Spleen (tissue), 11 donors: ENCODE measurements around the gene HMCN2. TPM values are rescaled to one million over a fixed set of nuclear protein-coding genes. Genes with fewer than 3 reads are reported as not detected.

Experiments used
- DNase-seq: peaks from one replicate; pipeline ENCODE4 v3.0.0-alpha.2; 2020
- H3K27ac ChIP-seq, 8 donors: fragments of 200-600 bp; sonication (generic) in 7 of 8; 1 replicate in 4 of 8; 2 replicates in 4 of 8; pipeline versions ENCODE4 v1.5.0 to v1.8.0; 2016 to 2021; ENCODE audit warnings: inconsistent platforms in 4 of 8, mild to moderate bottlenecking in 4 of 8, moderate library complexity in 1 of 8
- H3K27me3 ChIP-seq, 7 donors: fragments of 200-600 bp; sonication (generic) in 6 of 7; replicated peaks in 1 of 7; 1 replicate in 4 of 7; 2 replicates in 3 of 7; pipeline versions ENCODE4 v1.5.0 to v1.8.0; 2016 to 2021; ENCODE audit warnings: inconsistent platforms in 3 of 7, mild to moderate bottlenecking in 1 of 7
- H3K36me3 ChIP-seq, 6 donors: fragments of 200-600 bp; sonication (generic) in 5 of 6; 1 replicate in 4 of 6; 2 replicates in 2 of 6; pipeline versions ENCODE4 v1.5.0 to v1.8.0; 2016 to 2021; ENCODE audit warnings: inconsistent platforms in 2 of 6
- H3K4me1 ChIP-seq, 6 donors: fragments of 200-600 bp; sonication (generic) in 5 of 6; 1 replicate in 3 of 6; 2 replicates in 3 of 6; pipeline versions ENCODE4 v1.5.0 to v1.8.0; 2016 to 2021; ENCODE audit warnings: inconsistent platforms in 3 of 6
- H3K4me3 ChIP-seq, 8 donors: fragments of 200-600 bp; sonication (generic) in 7 of 8; 1 replicate in 4 of 8; 2 replicates in 4 of 8; pipeline versions ENCODE4 v1.5.0 to v1.8.0; 2016 to 2021; ENCODE audit warnings: inconsistent platforms in 4 of 8, mild to moderate bottlenecking in 4 of 8, moderate library complexity in 2 of 8
- H3K9me3 ChIP-seq, 8 donors: fragments of 200-600 bp; sonication (generic) in 7 of 8; 1 replicate in 4 of 8; 2 replicates in 4 of 8; pipeline versions ENCODE4 v1.5.0 to v1.8.0; 2016 to 2021; ENCODE audit warnings: inconsistent platforms in 4 of 8
- CTCF ChIP-seq, 11 experiments: fragments of 200-600 bp in 7 of 11; fragments of 450-650 bp in 4 of 11; sonication (generic) in 4 of 11; IDR thresholded peaks in 8 of 11; conservative IDR thresholded peaks in 3 of 11; 1 replicate in 7 of 11; 2 replicates in 4 of 11; pipeline versions ENCODE4 v1.4.0 to v1.8.0; 2016 to 2021; ENCODE audit warnings: antibody characterized with exemption in 11 of 11, inconsistent platforms in 4 of 11, mild to moderate bottlenecking in 1 of 11
- POLR2A ChIP-seq, 3 donors: fragments of 450-650 bp; IDR thresholded peaks; one replicate each; pipeline ENCODE4 v1.5.1; 2017; ENCODE audit warnings: antibody characterized with exemption in 3 of 3, mild to moderate bottlenecking in 1 of 3
- POLR2AphosphoS5 ChIP-seq, 3 donors: sonication (generic); formaldehyde crosslinking; IDR thresholded peaks; one replicate each; pipeline ENCODE4 v1.5.1; 2017; ENCODE audit warnings: antibody characterized with exemption in 3 of 3
- WGBS, 5 donors: extraction: QIAGEN DNeasy Blood & Tissue Kit in 3 of 5; methylation state at CpG; one replicate each; pipeline versions ENCODE4 v1.1.5 to v1.1.7; 2013 to 2018; 5-methylcytosine and 5-hydroxymethylcytosine counted together
- intact Hi-C: fragments of 100-400 bp; cut with DNase I; formaldehyde crosslinking; loops from one replicate; pipeline ENCODE4 v1.15.0; 2023; ENCODE audit warnings: low total_unique reads
- polyA plus RNA-seq, 3 donors: library from polyadenylated mRNA; stranded (reverse); fragments of 200-250 nt; gene quantifications; one replicate each; pipeline ENCODE4 v1.2.1, GENCODE V29; 2013
- total RNA-seq, 7 donors: library from RNA; depleted of rRNA in 3 of 7; stranded (reverse); fragments of >200 nt in 3 of 7; fragmentation: NEBNext Ultra II Directional in 4 of 7; extraction: Animal tissue kit (Norgen Biotek cat#: 25700) in 4 of 7; gene quantifications; one replicate each; pipeline versions ENCODE4 v1.1.0 to v1.2.1, GENCODE V29; 2016 to 2021
- donor health status: healthy with polysubstance abuse.
- donor health status: DM: no; HTN: no; CAD: no; lungs with moderate emphysema.
- donor health status: DM: no; HTN: no; CAD: no.
- donor health status: Bipolar disorder and iron deficiency.
- donor health status: healthy.
- donor health status: DM: no; HTN: no; CAD: no.
- donor health status: DM: yes; HTN: yes; CAD: no.

HMCN2 gene
- total and polyA plus RNA-seq, 10 donors = 0.09 to 1.9 (median 0.73) TPM

GRCh38 chr9:130373679-130374325 is 108.2 kb downstream of the HMCN2 start:
- H3K27me3 ChIP-seq = peaks cover 0 to 13% (median 0%) of the 10 kb centered on the region in 7 donors
- no peak overlapping the region for H3K27ac ChIP-seq
- TF ChIP-seq POLR2A (IDR thresholded peaks at IDR 0.05) (no peak), POLR2AphosphoS5 (IDR thresholded peaks at IDR 0.05) (no peak), CTCF (IDR thresholded peaks at IDR 0.05 in 8 of 11, conservative IDR thresholded peaks at IDR 0.05 in 3 of 11) (no peak)
- WGBS, 5 donors = 88 to 95% (median 93%) methylated on average over 2 of the region's 2 CpGs
- intact Hi-C loops = no loop called here
- DNase-seq = no peak
- no peaks in the 10 kb centered on the region for H3K4me1 ChIP-seq
- no peaks in the 10 kb centered on the region for H3K36me3 ChIP-seq
- no peak overlapping the region for H3K4me3 ChIP-seq
- H3K9me3 ChIP-seq = no peaks in the 10 kb centered on the region

GRCh38 chr9:130377612-130378011 is 112.1 kb downstream of the HMCN2 start:
- Histone ChIP-seq H3K27ac (no peak overlapping the region), H3K4me1 (no peaks in the 10 kb centered on the region), H3K27me3 (peaks cover 0 to 32% (median 0%) of the 10 kb centered on the region in 7 donors), H3K4me3 (no peak overlapping the region), H3K9me3 (no peaks in the 10 kb centered on the region), H3K36me3 (no peaks in the 10 kb centered on the region)
- no peak for DNase-seq
- TF ChIP-seq POLR2AphosphoS5 (IDR thresholded peaks at IDR 0.05) (no peak), CTCF (IDR thresholded peaks at IDR 0.05 in 8 of 11, conservative IDR thresholded peaks at IDR 0.05 in 3 of 11) (no peak), POLR2A (IDR thresholded peaks at IDR 0.05) (no peak)
- intact Hi-C loops = no loop called here
- 92 to 94% (median 92%) methylated on average over 6 to 17 of the region's 17 CpGs for WGBS, 5 donors

GRCh38 chr9:130378875-130379648 is 113.5 kb downstream of the HMCN2 start:
- Histone ChIP-seq H3K4me1 (no peaks in the 10 kb centered on the region), H3K9me3 (no peaks in the 10 kb centered on the region), H3K4me3 (no peak overlapping the region), H3K36me3 (no peaks in the 10 kb centered on the region), H3K27ac (no peak overlapping the region), H3K27me3 (peaks cover 0 to 47% (median 0%) of the 10 kb centered on the region in 7 donors)
- DNase-seq = no peak
- TF ChIP-seq POLR2AphosphoS5 (IDR thresholded peaks at IDR 0.05) = no peak
- TF ChIP-seq POLR2A (IDR thresholded peaks at IDR 0.05) = no peak
- TF ChIP-seq CTCF (IDR thresholded peaks at IDR 0.05 in 8 of 11, conservative IDR thresholded peaks at IDR 0.05 in 3 of 11) = no peak
- intact Hi-C loops = no loop called here
- WGBS, 5 donors = 87 to 89% (median 88%) methylated on average over 20 of the region's 20 CpGs

DNA sequence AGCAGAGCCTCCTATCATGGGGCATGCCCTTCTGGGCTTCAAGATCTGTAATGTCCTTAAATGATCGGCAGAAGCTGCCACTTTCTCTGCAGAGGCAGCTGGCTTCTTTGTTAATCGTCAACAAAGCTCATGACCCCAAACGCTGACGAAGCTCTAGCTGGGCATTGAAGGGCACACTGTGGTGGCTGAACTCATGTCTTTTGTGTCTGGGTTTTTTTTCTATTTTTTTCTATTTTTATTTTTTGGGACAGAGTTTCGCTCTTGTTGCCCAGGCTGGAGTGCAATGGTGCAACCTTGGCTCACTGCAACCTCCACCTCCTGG is 114.0 kb downstream of the HMCN2 start:
- intact Hi-C loops = no loop called here
- DNase-seq = no peak
- WGBS, 5 donors = 69 to 79% (median 76%) methylated on average over 5 of the region's 5 CpGs

More for the DNA sequence above, 114.0 kb downstream of the HMCN2 start:
- TF ChIP-seq POLR2A (IDR thresholded peaks at IDR 0.05) (no peak), POLR2AphosphoS5 (IDR thresholded peaks at IDR 0.05) (no peak), CTCF (IDR thresholded peaks at IDR 0.05 in 8 of 11, conservative IDR thresholded peaks at IDR 0.05 in 3 of 11) (no peak)
- Histone ChIP-seq H3K27me3 (peaks cover 0 to 52% (median 0%) of the 10 kb centered on the region in 7 donors), H3K27ac (no peak overlapping the region), H3K36me3 (no peaks in the 10 kb centered on the region), H3K9me3 (no peaks in the 10 kb centered on the region), H3K4me3 (no peak overlapping the region), H3K4me1 (no peaks in the 10 kb centered on the region)
